OCI-LY3 (cell line): Measurements from ENCODE around the gene TFAP2A.

Experiments used
- EZH2phosphoT487 ChIP-seq: fragments of 200-600 bp; shearing (Covaris generic); IDR thresholded peaks from 2 replicates; pipeline ENCODE4 v1.6.1; 2018; ENCODE audit warnings: antibody characterized with exemption, mixed run types, low read depth
- TF ChIP-seq, protein P1 (sequence below): fragments of 200-600, 300-600 bp; sonication (generic); IDR thresholded peaks from 2 replicates; pipeline ENCODE4 v1.5.1; 2014; ENCODE audit warnings: antibody characterized with exemption, low read length, low read depth

GRCh38 chr6:10395171-10395703 lies 19.6 kb downstream of the TFAP2A start:
- TF ChIP-seq, protein P1, sequence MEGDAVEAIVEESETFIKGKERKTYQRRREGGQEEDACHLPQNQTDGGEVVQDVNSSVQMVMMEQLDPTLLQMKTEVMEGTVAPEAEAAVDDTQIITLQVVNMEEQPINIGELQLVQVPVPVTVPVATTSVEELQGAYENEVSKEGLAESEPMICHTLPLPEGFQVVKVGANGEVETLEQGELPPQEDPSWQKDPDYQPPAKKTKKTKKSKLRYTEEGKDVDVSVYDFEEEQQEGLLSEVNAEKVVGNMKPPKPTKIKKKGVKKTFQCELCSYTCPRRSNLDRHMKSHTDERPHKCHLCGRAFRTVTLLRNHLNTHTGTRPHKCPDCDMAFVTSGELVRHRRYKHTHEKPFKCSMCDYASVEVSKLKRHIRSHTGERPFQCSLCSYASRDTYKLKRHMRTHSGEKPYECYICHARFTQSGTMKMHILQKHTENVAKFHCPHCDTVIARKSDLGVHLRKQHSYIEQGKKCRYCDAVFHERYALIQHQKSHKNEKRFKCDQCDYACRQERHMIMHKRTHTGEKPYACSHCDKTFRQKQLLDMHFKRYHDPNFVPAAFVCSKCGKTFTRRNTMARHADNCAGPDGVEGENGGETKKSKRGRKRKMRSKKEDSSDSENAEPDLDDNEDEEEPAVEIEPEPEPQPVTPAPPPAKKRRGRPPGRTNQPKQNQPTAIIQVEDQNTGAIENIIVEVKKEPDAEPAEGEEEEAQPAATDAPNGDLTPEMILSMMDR: no peak
- TF ChIP-seq EZH2phosphoT487: no peak
